ENCODE measurements around the gene PRICKLE4. TPM values are rescaled to one million over a fixed set of nuclear protein-coding genes. Genes with fewer than 3 reads are reported as not detected.

Gene PRICKLE4
- total RNA-seq, 1 experiment from 2014 or later = 6.4 TPM

DNA sequence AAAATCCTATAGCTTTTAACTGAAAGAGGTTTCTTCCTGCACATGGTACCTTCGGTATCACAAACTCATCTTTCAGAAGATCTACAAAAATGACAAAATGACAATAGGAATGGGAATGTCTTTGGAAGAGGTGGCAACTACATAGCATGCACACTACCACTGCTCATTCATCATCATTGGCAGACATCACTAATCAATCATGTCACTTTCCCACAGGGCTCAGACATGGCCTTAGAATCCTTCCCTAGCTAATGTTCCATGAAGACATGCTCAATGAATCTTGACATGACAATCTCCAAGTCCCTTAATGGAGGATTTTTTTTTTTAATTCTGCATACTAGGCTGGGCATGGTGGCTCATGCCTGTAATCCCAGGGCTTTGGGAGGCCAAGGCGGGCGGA lies 30.2 kb upstream of the PRICKLE4 start:
- CTCF ChIA-PET = interaction anchor here (1.3 kb wide), 1 partner anchor 10 kb away, joined by 3 read pairs; no protein-coding TSS in a partner anchor
- Mint-ChIP-seq H3K27ac (ENCODE audit: unreplicated experiment) (no peak overlapping the region), H3K36me3 (ENCODE audit: insufficient read depth, unreplicated experiment) (no peaks in the 10 kb centered on the region), H3K9me3 (ENCODE audit: low read depth, unreplicated experiment) (no peaks in the 10 kb centered on the region), H3K4me1 (ENCODE audit: low read depth, unreplicated experiment) (peaks cover 12% of the 10 kb centered on the region), H3K4me3 (ENCODE audit: low read depth, unreplicated experiment) (no peak overlapping the region), H3K27me3 (ENCODE audit: unreplicated experiment) (peaks cover 10% of the 10 kb centered on the region)
- no peak for DNase-seq
- intact Hi-C loops (cut with micrococcal nuclease; ENCODE audit: unreplicated experiment) = no loop called here
- BruUV-seq (replicated peaks) = no TSS peak
- TF ChIP-seq, protein P1, sequence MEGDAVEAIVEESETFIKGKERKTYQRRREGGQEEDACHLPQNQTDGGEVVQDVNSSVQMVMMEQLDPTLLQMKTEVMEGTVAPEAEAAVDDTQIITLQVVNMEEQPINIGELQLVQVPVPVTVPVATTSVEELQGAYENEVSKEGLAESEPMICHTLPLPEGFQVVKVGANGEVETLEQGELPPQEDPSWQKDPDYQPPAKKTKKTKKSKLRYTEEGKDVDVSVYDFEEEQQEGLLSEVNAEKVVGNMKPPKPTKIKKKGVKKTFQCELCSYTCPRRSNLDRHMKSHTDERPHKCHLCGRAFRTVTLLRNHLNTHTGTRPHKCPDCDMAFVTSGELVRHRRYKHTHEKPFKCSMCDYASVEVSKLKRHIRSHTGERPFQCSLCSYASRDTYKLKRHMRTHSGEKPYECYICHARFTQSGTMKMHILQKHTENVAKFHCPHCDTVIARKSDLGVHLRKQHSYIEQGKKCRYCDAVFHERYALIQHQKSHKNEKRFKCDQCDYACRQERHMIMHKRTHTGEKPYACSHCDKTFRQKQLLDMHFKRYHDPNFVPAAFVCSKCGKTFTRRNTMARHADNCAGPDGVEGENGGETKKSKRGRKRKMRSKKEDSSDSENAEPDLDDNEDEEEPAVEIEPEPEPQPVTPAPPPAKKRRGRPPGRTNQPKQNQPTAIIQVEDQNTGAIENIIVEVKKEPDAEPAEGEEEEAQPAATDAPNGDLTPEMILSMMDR (IDR thresholded peaks at IDR 0.05; ENCODE audit: unreplicated experiment) = no peak

DNA sequence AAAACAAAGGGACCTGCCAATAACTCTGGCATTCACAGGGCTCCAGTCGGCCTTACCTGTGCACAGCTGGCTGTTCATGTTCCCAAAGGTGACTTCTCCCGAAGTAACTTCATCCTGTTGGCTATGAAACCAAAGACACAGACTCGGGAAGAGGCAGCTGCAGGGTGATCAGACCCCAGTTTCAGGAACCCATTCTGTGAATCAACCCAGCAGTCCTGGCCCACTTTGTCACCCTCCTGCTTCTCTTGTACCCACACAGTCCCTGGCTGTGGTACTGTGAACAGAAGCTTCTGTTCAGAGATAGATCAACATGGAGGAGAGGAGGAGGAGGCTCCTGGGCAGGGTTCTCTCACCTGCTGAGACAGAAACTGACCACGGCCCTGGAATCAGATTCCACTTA lies 24.7 kb upstream of the PRICKLE4 start:
- no peak for DNase-seq
- Mint-ChIP-seq H3K4me3 (ENCODE audit: low read depth, unreplicated experiment) (no peak overlapping the region), H3K36me3 (ENCODE audit: insufficient read depth, unreplicated experiment) (no peaks in the 10 kb centered on the region), H3K27ac (ENCODE audit: unreplicated experiment) (no peak overlapping the region), H3K4me1 (ENCODE audit: low read depth, unreplicated experiment) (no peaks in the 10 kb centered on the region), H3K27me3 (ENCODE audit: unreplicated experiment) (peaks cover 18% of the 10 kb centered on the region), H3K9me3 (ENCODE audit: low read depth, unreplicated experiment) (no peaks in the 10 kb centered on the region)
- no TSS peak for BruUV-seq (replicated peaks)
- TF ChIP-seq, protein P1 (IDR thresholded peaks at IDR 0.05; ENCODE audit: unreplicated experiment) = no peak
- CTCF ChIA-PET = no interaction called here
- intact Hi-C loops (cut with micrococcal nuclease; ENCODE audit: unreplicated experiment) = no loop called here

DNA sequence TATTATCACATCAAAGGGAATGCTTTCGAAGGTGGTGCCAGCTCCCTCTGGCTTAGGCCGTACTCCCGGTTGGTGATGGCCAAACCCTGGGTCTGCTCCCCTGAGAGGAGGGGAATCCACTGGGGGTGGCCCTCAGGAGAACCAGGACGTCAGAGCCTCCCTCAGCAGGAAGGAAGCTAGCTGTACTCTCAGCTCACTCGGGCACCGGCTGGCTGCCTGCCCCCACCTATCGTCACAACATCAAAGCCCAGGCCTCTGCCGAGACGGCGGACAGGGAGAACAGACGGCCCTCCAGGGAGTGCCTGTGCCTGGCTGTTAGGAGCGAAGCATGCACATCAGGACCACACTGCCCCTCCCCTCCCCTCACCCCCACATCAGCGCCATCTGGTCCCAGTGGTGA lies 24.2 kb upstream of the PRICKLE4 start:
- Mint-ChIP-seq H3K9me3 (ENCODE audit: low read depth, unreplicated experiment) (no peaks in the 10 kb centered on the region), H3K36me3 (ENCODE audit: insufficient read depth, unreplicated experiment) (no peaks in the 10 kb centered on the region), H3K27me3 (ENCODE audit: unreplicated experiment) (peaks cover 22% of the 10 kb centered on the region), H3K27ac (ENCODE audit: unreplicated experiment) (no peak overlapping the region), H3K4me1 (ENCODE audit: low read depth, unreplicated experiment) (no peaks in the 10 kb centered on the region), H3K4me3 (ENCODE audit: low read depth, unreplicated experiment) (no peak overlapping the region)
- no peak for DNase-seq
- BruUV-seq (replicated peaks) = no TSS peak
- CTCF ChIA-PET = no interaction called here
- intact Hi-C loops (cut with micrococcal nuclease; ENCODE audit: unreplicated experiment) = no loop called here
- TF ChIP-seq, protein P1 (IDR thresholded peaks at IDR 0.05; ENCODE audit: unreplicated experiment) = no peak

DNA sequence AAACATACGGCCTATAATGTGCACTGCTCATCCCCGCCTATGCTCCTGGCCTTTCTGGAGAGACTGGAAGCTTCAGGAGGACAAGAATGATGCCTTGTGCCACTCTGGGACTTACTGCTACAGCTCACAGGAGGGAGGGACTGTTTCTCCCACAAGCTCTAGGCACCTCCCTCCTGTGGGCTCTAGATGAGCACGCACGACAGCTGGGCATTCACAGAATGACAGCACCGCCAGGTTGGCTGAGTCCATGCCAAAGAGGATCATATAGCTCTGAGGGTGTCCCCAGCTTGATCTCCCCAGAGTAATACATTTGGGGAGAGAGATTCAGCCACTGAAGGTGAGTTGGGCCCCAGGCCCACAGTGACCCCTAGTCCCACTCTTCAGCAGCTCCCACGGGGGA lies 23.3 kb upstream of the PRICKLE4 start:
- BruUV-seq (replicated peaks) = no TSS peak
- H3K27me3 Mint-ChIP-seq (ENCODE audit: unreplicated experiment) = peaks cover 28% of the 10 kb centered on the region

More for the DNA sequence above, 23.3 kb upstream of the PRICKLE4 start:
- Mint-ChIP-seq H3K4me3 (ENCODE audit: low read depth, unreplicated experiment) (no peak overlapping the region), H3K4me1 (ENCODE audit: low read depth, unreplicated experiment) (no peaks in the 10 kb centered on the region), H3K9me3 (ENCODE audit: low read depth, unreplicated experiment) (no peaks in the 10 kb centered on the region), H3K27ac (ENCODE audit: unreplicated experiment) (no peak overlapping the region), H3K36me3 (ENCODE audit: insufficient read depth, unreplicated experiment) (no peaks in the 10 kb centered on the region)
- CTCF ChIA-PET = no interaction called here
- no peak for DNase-seq
- intact Hi-C loops (cut with micrococcal nuclease; ENCODE audit: unreplicated experiment) = no loop called here
- TF ChIP-seq, protein P1 (IDR thresholded peaks at IDR 0.05; ENCODE audit: unreplicated experiment) = no peak

Data from Calu3 (cell line).